NB4 (cell line): ENCODE measurements around the gene SUSD5.
"Not testable (repeated sequence)": the region's sequence is repeated elsewhere in the genome, so short reads cannot be mapped to it uniquely, and the experiment has no call there.

Experiments
- DNase-seq: peaks from one replicate; pipeline ENCODE4 v3.0.0; 2010; ENCODE audit warnings: low read depth
- H3K4me3 ChIP-seq: one replicate; pipeline ENCODE4 v1.5.1; 2011; ENCODE audit warnings: mild to moderate bottlenecking, low read depth, low read length, moderate library complexity
- CTCF ChIP-seq: IDR thresholded peaks from one replicate; pipeline ENCODE4 v1.5.1; 2012; ENCODE audit warnings: low read depth, low read length
- MAX ChIP-seq: IDR thresholded peaks from 2 replicates; pipeline ENCODE4 v1.6.1; 2011; ENCODE audit warnings: low read depth, low read length
- MYC ChIP-seq: IDR thresholded peaks from 2 replicates; pipeline ENCODE4 v1.6.1; 2011; ENCODE audit warnings: low read depth, low read length
- POLR2A ChIP-seq: IDR thresholded peaks from 2 replicates; pipeline ENCODE4 v1.6.1; 2011; ENCODE audit warnings: mild to moderate bottlenecking; ENCODE audit not compliant: insufficient read length; ENCODE audit errors: extremely low read depth

The SUSD5 gene

GRCh38 chr3:33139996-33140395 lies 78.6 kb downstream of the SUSD5 start:
- no peak for DNase-seq
- TF ChIP-seq POLR2A (no peak), MYC (no peak), MAX (no peak), CTCF (no peak)
- no peak overlapping the region for H3K4me3 ChIP-seq

GRCh38 chr3:33139006-33139623 lies 79.5 kb downstream of the SUSD5 start:
- H3K4me3 ChIP-seq, DNase-seq: not testable (repeated sequence)

GRCh38 chr3:33137691-33138090 lies 80.9 kb downstream of the SUSD5 start:
- TF ChIP-seq MAX (no peak), MYC (no peak), CTCF (no peak), POLR2A (no peak)
- DNase-seq = no peak
- no peak overlapping the region for H3K4me3 ChIP-seq

- TF ChIP-seq POLR2A = no peak
- no peak for TF ChIP-seq MAX
- no peak for TF ChIP-seq MYC
- TF ChIP-seq CTCF = no peak
- DNase-seq = no peak
- H3K4me3 ChIP-seq = no peak overlapping the region
Measured at GRCh38 chr3:33134026-33134625, 84.5 kb downstream of the SUSD5 start.

GRCh38 chr3:33132019-33132360 lies 86.6 kb downstream of the SUSD5 start:
- DNase-seq = no peak
- no peak overlapping the region for H3K4me3 ChIP-seq
- TF ChIP-seq MYC = no peak

GRCh38 chr3:33131331-33132018 lies 87.1 kb downstream of the SUSD5 start:
- no peak overlapping the region for H3K4me3 ChIP-seq
- peak; percentile 69 for DNase-seq
- TF ChIP-seq MYC = no peak
- no peak for TF ChIP-seq POLR2A
- TF ChIP-seq CTCF = peak; percentile 62

- no peak overlapping the region for H3K4me3 ChIP-seq
- TF ChIP-seq MAX = no peak
- TF ChIP-seq MYC = no peak
- TF ChIP-seq CTCF = no peak
- TF ChIP-seq POLR2A = no peak
- no peak for DNase-seq
Measured at GRCh38 chr3:33130144-33130543, 88.5 kb downstream of the SUSD5 start.
